Ovary (tissue), 9 donors: ENCODE data around the gene GDA. TPM values are rescaled to one million over a fixed set of nuclear protein-coding genes. Genes with fewer than 3 reads are reported as not detected.

Experiments
- DNase-seq, 5 donors: peaks; one replicate each; pipeline ENCODE4 v3.0.0-alpha.2; 2019 to 2020
- H3K27ac ChIP-seq, 2 donors: fragments of 200-600 bp; one replicate each; pipeline versions ENCODE4 v1.5.1 to v1.8.0; 2019 to 2022
- H3K27me3 ChIP-seq: fragments of 200-600 bp; one replicate; pipeline ENCODE4 v1.8.0; 2022
- H3K36me3 ChIP-seq: fragments of 200-600 bp; sonication (generic); one replicate; pipeline ENCODE4 v1.5.1; 2019
- H3K4me1 ChIP-seq: one replicate; pipeline ENCODE4 v1.8.1; 2013; ENCODE audit warnings: mild to moderate bottlenecking, moderate library complexity; ENCODE audit not compliant: insufficient read depth
- H3K4me3 ChIP-seq: fragments of 200-600 bp; sonication (generic); one replicate; pipeline ENCODE4 v1.5.1; 2017
- H3K9me3 ChIP-seq, 2 donors: fragments of 200-600 bp in 1 of 2; sonication (generic) in 1 of 2; one replicate each; pipeline versions ENCODE4 v1.5.1 to v1.8.1; 2013 to 2019; ENCODE audit warnings: mild to moderate bottlenecking in 1 of 2, moderate library complexity in 1 of 2
- CTCF ChIP-seq, 3 donors: fragments of 450-650 bp in 2 of 3; fragments of 200-600 bp in 1 of 3; IDR thresholded peaks; one replicate each; pipeline versions ENCODE4 v1.5.1 to v1.8.0; 2016 to 2022; ENCODE audit warnings: antibody characterized with exemption in 3 of 3, mild to moderate bottlenecking in 1 of 3
- EP300 ChIP-seq: sonication (generic); formaldehyde crosslinking; IDR thresholded peaks from one replicate; pipeline ENCODE4 v1.6.1; 2017; ENCODE audit warnings: antibody characterized with exemption
- POLR2A ChIP-seq: fragments of 450-650 bp; IDR thresholded peaks from one replicate; pipeline ENCODE4 v1.6.1; 2017; ENCODE audit warnings: antibody characterized with exemption, mild to moderate bottlenecking, moderate library complexity
- WGBS, 3 donors: extraction: QIAGEN DNeasy Blood & Tissue Kit in 1 of 3; methylation state at CpG; one replicate each; pipeline versions ENCODE4 v1.1.5 to v1.1.7; 2013 to 2017; 5-methylcytosine and 5-hydroxymethylcytosine counted together
- intact Hi-C, 4 donors: fragments of 100-400 bp; cut with DNase I; formaldehyde crosslinking; loops; one replicate each; pipeline versions ENCODE4 v1.11.0 to v1.15.1; 2022 to 2023
- polyA plus RNA-seq, 2 donors: library from polyadenylated mRNA; stranded (reverse); fragments of 200-250 nt in 1 of 2; fragments of 350-450 nt in 1 of 2; fragmentation: Illumina TruSeq in 1 of 2; extraction: RNeasy Lipid Tissue Mini Kit (QIAGEN cat#74804) in 1 of 2; gene quantifications; one replicate each; pipeline ENCODE4 v1.2.3, GENCODE V29; 2013 to 2014
- small RNA-seq: library from RNA; depleted of rRNA; stranded (forward); fragments of <200 nt; gene quantifications from one replicate; pipeline ENCODE3, GENCODE V24; 2016
- total RNA-seq, 7 donors: library from RNA; depleted of rRNA in 2 of 7; stranded (reverse); fragments of >200 nt in 2 of 7; fragmentation: NEBNext Ultra II Directional in 3 of 7; extraction: Animal tissue kit (Norgen Biotek cat#: 25700) in 3 of 7; gene quantifications; one replicate each; pipeline versions ENCODE4 v1.1.0 to v1.2.4, GENCODE V29; 2016 to 2023
- donor health status: DM: no; HTN: no; CAD: no; lungs with moderate emphysema.
- donor health status: DM: no; HTN: no; CAD: no.
- donor health status: Bipolar disorder and iron deficiency.
- donor health status: DM: yes; HTN: yes; CAD: no.
- donor health status: DM: no; HTN: no; CAD: no.
- donor health status: DM: yes; HTN: yes; CAD: no.

The GDA gene
- total and polyA plus RNA-seq, 9 donors, result 0.02 to 26.7 (median 0.31) TPM; not detected in 2

DNA sequence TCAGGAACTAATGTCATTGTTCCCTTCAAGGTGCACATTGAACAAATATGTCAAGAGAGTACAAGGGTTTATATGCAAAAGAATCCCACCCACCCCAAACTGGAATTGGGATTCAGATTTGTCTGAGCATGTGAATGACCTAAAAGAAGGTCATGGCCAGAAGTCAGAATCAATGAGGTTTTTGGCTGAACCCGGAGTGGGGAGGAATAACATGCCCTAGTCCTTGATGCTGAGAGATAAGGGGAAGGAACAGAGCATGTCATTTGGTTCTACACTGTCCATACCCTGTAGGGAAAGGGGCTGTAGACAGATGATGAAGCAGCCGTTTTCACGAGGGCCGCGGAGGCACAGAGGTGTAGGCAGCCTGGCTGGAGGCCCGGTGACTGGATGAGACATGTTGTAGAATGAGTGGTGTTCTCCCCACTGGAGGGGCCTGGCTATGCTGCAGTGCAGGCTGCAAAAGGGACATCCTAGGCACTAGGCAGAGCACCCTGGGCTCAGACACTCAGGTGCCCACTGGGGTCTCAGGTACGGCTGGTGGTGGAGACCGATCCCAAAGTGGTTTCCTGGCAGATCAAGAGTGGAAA lies 149.9 kb downstream of the GDA start:
- Histone ChIP-seq H3K27me3 (no peaks in the 10 kb centered on the region), H3K4me3 (no peak overlapping the region), H3K9me3 (no peaks in the 10 kb centered on the region), H3K27ac (no peak overlapping the region), H3K36me3 (no peaks in the 10 kb centered on the region), H3K4me1 (peaks cover 2% of the 10 kb centered on the region)
- 79 to 82% (median 82%) methylated on average over 8 of the region's 8 CpGs for WGBS, 3 donors
- intact Hi-C loops, result loop anchor here in 1 of 4 donors (10.0 kb wide), 1 partner anchor 66 kb away; the partner anchor contains the start of gene ZFAND5
- no peak for TF ChIP-seq POLR2A
- TF ChIP-seq EP300, result no peak
- TF ChIP-seq CTCF (IDR thresholded peaks at IDR 0.05), result no peak
- DNase-seq, result no peak

GRCh38 chr9:72300873-72301272 lies 151.6 kb downstream of the GDA start:
- Histone ChIP-seq H3K9me3 (no peaks in the 10 kb centered on the region), H3K27ac (no peak overlapping the region), H3K4me3 (no peak overlapping the region), H3K27me3 (no peaks in the 10 kb centered on the region), H3K4me1 (peaks cover 4% of the 10 kb centered on the region), H3K36me3 (no peaks in the 10 kb centered on the region)
- DNase-seq, result no peak
- intact Hi-C loops, result no loop called here
- 86 to 93% (median 93%) methylated on average over 4 of the region's 4 CpGs for WGBS, 3 donors
- no peak for TF ChIP-seq EP300
- TF ChIP-seq POLR2A, result no peak
- no peak for TF ChIP-seq CTCF (IDR thresholded peaks at IDR 0.05)

Small RNA genes within 50 kb of the gene (small RNA-seq; reads per million reads assigned to genes)
- not detected for gene RNA5SP285

Other genes starting within 250 kb of the GDA start
- gene ABHD17B, start 238.2 kb upstream of the GDA start, total RNA-seq, result 10 to 100 TPM; 11.4 to 17.8 (median 14.8) TPM
- 10 to 100 TPM in 1 of 2 donors, 1 to 10 TPM in 1; 9.8 to 16.3 TPM for gene ABHD17B, start 238.2 kb upstream of the GDA start, polyA plus RNA-seq
- gene C9orf85, start 237.8 kb upstream of the GDA start, total RNA-seq, result 10 to 100 TPM in 5 of 7 donors, 1 to 10 TPM in 2; 8.6 to 13.0 (median 10.2) TPM
- 10 to 100 TPM; 14.3 to 18.2 TPM for gene C9orf85, start 237.8 kb upstream of the GDA start, polyA plus RNA-seq
- not detected for gene C9orf57, start 88.8 kb upstream of the GDA start, total RNA-seq
- not detected for gene C9orf57, start 88.8 kb upstream of the GDA start, polyA plus RNA-seq
- 100 to 1,000 TPM; 198 to 904 (median 321) TPM for gene ZFAND5, start 215.8 kb downstream of the GDA start, total RNA-seq
- 100 to 1,000 TPM; 146 to 208 TPM for gene ZFAND5, start 215.8 kb downstream of the GDA start, polyA plus RNA-seq